Spleen (tissue), 11 donors: ENCODE results near the gene ERC2. TPM values are rescaled to one million over a fixed set of nuclear protein-coding genes. Genes with fewer than 3 reads are reported as not detected.

Experiments
- DNase-seq: peaks from one replicate; pipeline ENCODE4 v3.0.0-alpha.2; 2020
- H3K27ac ChIP-seq, 8 donors: fragments of 200-600 bp; sonication (generic) in 7 of 8; 1 replicate in 4 of 8; 2 replicates in 4 of 8; pipeline versions ENCODE4 v1.5.0 to v1.8.0; 2016 to 2021; ENCODE audit warnings: inconsistent platforms in 4 of 8, mild to moderate bottlenecking in 4 of 8, moderate library complexity in 1 of 8
- H3K27me3 ChIP-seq, 7 donors: fragments of 200-600 bp; sonication (generic) in 6 of 7; replicated peaks in 1 of 7; 1 replicate in 4 of 7; 2 replicates in 3 of 7; pipeline versions ENCODE4 v1.5.0 to v1.8.0; 2016 to 2021; ENCODE audit warnings: inconsistent platforms in 3 of 7, mild to moderate bottlenecking in 1 of 7
- H3K36me3 ChIP-seq, 6 donors: fragments of 200-600 bp; sonication (generic) in 5 of 6; 1 replicate in 4 of 6; 2 replicates in 2 of 6; pipeline versions ENCODE4 v1.5.0 to v1.8.0; 2016 to 2021; ENCODE audit warnings: inconsistent platforms in 2 of 6
- H3K4me1 ChIP-seq, 6 donors: fragments of 200-600 bp; sonication (generic) in 5 of 6; 1 replicate in 3 of 6; 2 replicates in 3 of 6; pipeline versions ENCODE4 v1.5.0 to v1.8.0; 2016 to 2021; ENCODE audit warnings: inconsistent platforms in 3 of 6
- H3K4me3 ChIP-seq, 8 donors: fragments of 200-600 bp; sonication (generic) in 7 of 8; 1 replicate in 4 of 8; 2 replicates in 4 of 8; pipeline versions ENCODE4 v1.5.0 to v1.8.0; 2016 to 2021; ENCODE audit warnings: inconsistent platforms in 4 of 8, mild to moderate bottlenecking in 4 of 8, moderate library complexity in 2 of 8
- H3K9me3 ChIP-seq, 8 donors: fragments of 200-600 bp; sonication (generic) in 7 of 8; 1 replicate in 4 of 8; 2 replicates in 4 of 8; pipeline versions ENCODE4 v1.5.0 to v1.8.0; 2016 to 2021; ENCODE audit warnings: inconsistent platforms in 4 of 8
- CTCF ChIP-seq, 11 experiments: fragments of 200-600 bp in 7 of 11; fragments of 450-650 bp in 4 of 11; sonication (generic) in 4 of 11; IDR thresholded peaks in 8 of 11; conservative IDR thresholded peaks in 3 of 11; 1 replicate in 7 of 11; 2 replicates in 4 of 11; pipeline versions ENCODE4 v1.4.0 to v1.8.0; 2016 to 2021; ENCODE audit warnings: antibody characterized with exemption in 11 of 11, inconsistent platforms in 4 of 11, mild to moderate bottlenecking in 1 of 11
- POLR2A ChIP-seq, 3 donors: fragments of 450-650 bp; IDR thresholded peaks; one replicate each; pipeline ENCODE4 v1.5.1; 2017; ENCODE audit warnings: antibody characterized with exemption in 3 of 3, mild to moderate bottlenecking in 1 of 3
- POLR2AphosphoS5 ChIP-seq, 3 donors: sonication (generic); formaldehyde crosslinking; IDR thresholded peaks; one replicate each; pipeline ENCODE4 v1.5.1; 2017; ENCODE audit warnings: antibody characterized with exemption in 3 of 3
- WGBS, 5 donors: extraction: QIAGEN DNeasy Blood & Tissue Kit in 3 of 5; methylation state at CpG; one replicate each; pipeline versions ENCODE4 v1.1.5 to v1.1.7; 2013 to 2018; 5-methylcytosine and 5-hydroxymethylcytosine counted together
- intact Hi-C: fragments of 100-400 bp; cut with DNase I; formaldehyde crosslinking; loops from one replicate; pipeline ENCODE4 v1.15.0; 2023; ENCODE audit warnings: low total_unique reads
- polyA plus RNA-seq, 3 donors: library from polyadenylated mRNA; stranded (reverse); fragments of 200-250 nt; gene quantifications; one replicate each; pipeline ENCODE4 v1.2.1, GENCODE V29; 2013
- total RNA-seq, 7 donors: library from RNA; depleted of rRNA in 3 of 7; stranded (reverse); fragments of >200 nt in 3 of 7; fragmentation: NEBNext Ultra II Directional in 4 of 7; extraction: Animal tissue kit (Norgen Biotek cat#: 25700) in 4 of 7; gene quantifications; one replicate each; pipeline versions ENCODE4 v1.1.0 to v1.2.1, GENCODE V29; 2016 to 2021
- donor health status: healthy with polysubstance abuse.
- donor health status: DM: no; HTN: no; CAD: no; lungs with moderate emphysema.
- donor health status: DM: no; HTN: no; CAD: no.
- donor health status: Bipolar disorder and iron deficiency.
- donor health status: healthy.
- donor health status: DM: no; HTN: no; CAD: no.
- donor health status: DM: yes; HTN: yes; CAD: no.

The ERC2 gene
- total and polyA plus RNA-seq, 10 donors, result 0.04 to 4.9 (median 0.39) TPM

- no peaks in the 10 kb centered on the region for H3K36me3 ChIP-seq
- H3K4me3 ChIP-seq, result no peak overlapping the region
- TF ChIP-seq POLR2A (IDR thresholded peaks at IDR 0.05) (no peak), CTCF (IDR thresholded peaks at IDR 0.05 in 8 of 11, conservative IDR thresholded peaks at IDR 0.05 in 3 of 11) (no peak), POLR2AphosphoS5 (IDR thresholded peaks at IDR 0.05) (no peak)
- 66 to 80% (median 69%) methylated on average over 3 of the region's 3 CpGs for WGBS, 5 donors
- no peaks in the 10 kb centered on the region for H3K27me3 ChIP-seq
- no peak overlapping the region for H3K27ac ChIP-seq
- no peaks in the 10 kb centered on the region for H3K4me1 ChIP-seq
- DNase-seq, result no peak
- intact Hi-C loops, result no loop called here
- H3K9me3 ChIP-seq, result no peaks in the 10 kb centered on the region
Measured at GRCh38 chr3:55731741-55732140, 736.5 kb downstream of the ERC2 start.

DNA sequence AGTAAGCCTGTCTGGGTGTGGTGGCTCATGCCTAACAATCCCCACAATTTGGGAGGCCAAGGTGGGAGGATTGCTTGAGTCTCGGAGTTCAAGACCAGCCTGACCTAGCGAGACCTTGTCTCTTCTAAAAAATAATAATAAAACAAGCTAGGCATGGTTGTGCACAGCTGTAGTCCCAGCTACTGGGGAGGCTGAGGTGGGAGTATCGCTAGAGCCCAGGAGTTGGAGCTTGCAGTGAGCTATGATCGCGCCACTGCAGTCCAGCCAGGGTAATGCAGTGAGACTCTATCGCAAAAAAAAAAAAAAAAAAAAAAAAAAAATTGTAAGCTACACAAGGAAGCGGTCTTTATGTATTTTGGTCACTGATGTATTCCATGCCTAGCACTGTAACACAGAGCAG is 738.7 kb downstream of the ERC2 start:
- intact Hi-C loops, result loop anchor here (10.0 kb wide), 1 partner anchor 245 kb away; the partner anchor contains the start of gene WNT5A

DNA sequence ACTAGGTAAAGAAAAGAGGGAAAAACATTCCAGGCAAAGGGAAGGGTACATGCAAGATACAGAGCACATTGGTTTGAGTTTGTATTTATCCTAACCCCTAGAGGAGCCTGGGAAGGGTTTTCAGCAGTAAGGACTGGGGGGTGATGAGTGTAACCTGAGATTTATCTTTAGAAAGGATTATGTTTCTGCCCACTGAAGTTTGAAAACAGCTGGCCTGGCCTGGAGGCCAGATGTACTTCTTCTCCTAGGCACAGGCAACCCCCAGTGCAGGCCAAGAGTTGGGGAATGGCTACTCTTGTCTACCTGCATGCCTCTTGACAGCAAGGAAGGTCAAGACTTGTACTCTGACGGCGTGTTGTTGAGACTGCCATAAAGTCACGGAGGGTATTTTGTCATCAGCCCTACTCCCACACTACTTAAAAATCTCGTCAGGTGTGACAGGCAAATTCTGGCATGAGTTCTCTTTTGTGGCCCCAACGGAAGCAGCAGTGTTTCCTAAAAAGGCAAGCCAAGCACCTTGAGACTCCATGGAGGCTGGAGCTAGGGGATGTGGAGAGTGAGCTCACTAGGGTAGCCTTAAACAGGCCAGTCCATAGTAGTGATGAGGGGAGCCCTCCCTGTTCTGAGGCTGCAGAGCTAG is 739.7 kb downstream of the ERC2 start:
- H3K9me3 ChIP-seq, result no peaks in the 10 kb centered on the region
- intact Hi-C loops, result loop anchor here (10.0 kb wide), 1 partner anchor 244 kb away; the partner anchor contains the start of gene WNT5A
- no peak overlapping the region for H3K4me3 ChIP-seq
- DNase-seq, result no peak
- H3K27me3 ChIP-seq, result peaks cover 0 to 6% (median 0%) of the 10 kb centered on the region in 7 donors
- no peaks in the 10 kb centered on the region for H3K36me3 ChIP-seq
- H3K27ac ChIP-seq, result no peak overlapping the region
- H3K4me1 ChIP-seq, result peaks cover 0 to 3% (median 0%) of the 10 kb centered on the region in 6 donors
- WGBS, 5 donors, result 78 to 86% (median 85%) methylated on average over 5 of the region's 5 CpGs
- TF ChIP-seq POLR2A (IDR thresholded peaks at IDR 0.05) (no peak), CTCF (IDR thresholded peaks at IDR 0.05 in 8 of 11, conservative IDR thresholded peaks at IDR 0.05 in 3 of 11) (no peak), POLR2AphosphoS5 (IDR thresholded peaks at IDR 0.05) (no peak)

More for the DNA sequence above, 738.7 kb downstream of the ERC2 start:
- no peaks in the 10 kb centered on the region for H3K9me3 ChIP-seq
- no peak for TF ChIP-seq POLR2A (IDR thresholded peaks at IDR 0.05)
- no peak for TF ChIP-seq CTCF (IDR thresholded peaks at IDR 0.05 in 8 of 11, conservative IDR thresholded peaks at IDR 0.05 in 3 of 11)
- TF ChIP-seq POLR2AphosphoS5 (IDR thresholded peaks at IDR 0.05), result no peak
- no peak for DNase-seq
- 77 to 87% (median 80%) methylated on average over 7 of the region's 7 CpGs for WGBS, 5 donors
- H3K4me3 ChIP-seq, result no peak overlapping the region
- no peaks in the 10 kb centered on the region for H3K36me3 ChIP-seq
- H3K4me1 ChIP-seq, result no peaks in the 10 kb centered on the region
- H3K27ac ChIP-seq, result no peak overlapping the region
- H3K27me3 ChIP-seq, result no peaks in the 10 kb centered on the region

- DNase-seq, result no peak
- 84 to 95% (median 93%) methylated on average over 2 of the region's 2 CpGs for WGBS, 5 donors
- no peaks in the 10 kb centered on the region for H3K9me3 ChIP-seq
- intact Hi-C loops, result loop anchor here (10.0 kb wide), 1 partner anchor 242 kb away; the partner anchor contains the start of gene WNT5A
- H3K4me3 ChIP-seq, result no peak overlapping the region
- TF ChIP-seq POLR2AphosphoS5 (IDR thresholded peaks at IDR 0.05), result no peak
- no peak for TF ChIP-seq CTCF (IDR thresholded peaks at IDR 0.05 in 8 of 11, conservative IDR thresholded peaks at IDR 0.05 in 3 of 11)
- no peak for TF ChIP-seq POLR2A (IDR thresholded peaks at IDR 0.05)
- H3K4me1 ChIP-seq, result peaks cover 0 to 3% (median 0%) of the 10 kb centered on the region in 6 donors
- H3K36me3 ChIP-seq, result no peaks in the 10 kb centered on the region
- H3K27me3 ChIP-seq, result peaks cover 0 to 14% (median 0%) of the 10 kb centered on the region in 7 donors
- no peak overlapping the region for H3K27ac ChIP-seq
Measured at GRCh38 chr3:55726501-55726775, 741.8 kb downstream of the ERC2 start.
